SK-N-SH (cell line): Measurements from ENCODE around the gene TMEM72. TPM values are rescaled to one million over a fixed set of nuclear protein-coding genes. Genes with fewer than 3 reads are reported as not detected.

Experiments
- CTCF ChIA-PET: fragments of 300-600, 350-600 bp; formaldehyde crosslinking; extraction: SDS; loops from one replicate; lab custom pipeline; 2021; lab: Yijun Ruan, JAX
- POLR2A ChIA-PET: fragments of 350-600 bp; sonication (Branson Sonifier 250); formaldehyde crosslinking; extraction: SDS; loops from one replicate; lab custom pipeline; 2020; ENCODE audit warnings: antibody characterized with exemption, inconsistent platforms; lab: Yijun Ruan, JAX
- DNase-seq: peaks from one replicate; pipeline ENCODE4 v3.0.0; 2012
- H2AFZ ChIP-seq: fragments of 200-600 bp; sonication (generic); 2 replicates; pipeline ENCODE4 v1.8.1; 2016; ENCODE audit warnings: antibody characterized with exemption, mild to moderate bottlenecking, low read depth
- H3F3A ChIP-seq: fragments of 200-600 bp; sonication (generic); replicated peaks from 2 replicates; pipeline ENCODE3; 2016; ENCODE audit warnings: antibody characterized with exemption, mild to moderate bottlenecking; ENCODE audit not compliant: insufficient read depth
- H3K27ac ChIP-seq, 2 experiments: fragments of 200-500 bp in 1 of 2; fragments of 200-600 bp in 1 of 2; sonication (Bioruptor generic) in 1 of 2; sonication (generic), shearing (Covaris generic) in 1 of 2; 2 replicates each; pipeline versions ENCODE4 v1.5.1 to v1.6.1; 2014 to 2016; ENCODE audit warnings: low read depth in 2 of 2, inconsistent platforms in 1 of 2, low read length in 1 of 2, mild to moderate bottlenecking in 1 of 2, mixed read lengths in 1 of 2
- H3K27me3 ChIP-seq: fragments of 200-600 bp; sonication (generic), shearing (Covaris generic); 2 replicates; pipeline ENCODE4 v1.6.1; 2016; ENCODE audit warnings: mixed run types; ENCODE audit not compliant: insufficient read depth
- H3K36me3 ChIP-seq, 2 experiments: fragments of 200-500 bp in 1 of 2; fragments of 200-600 bp in 1 of 2; sonication (Bioruptor generic) in 1 of 2; sonication (generic) in 1 of 2; replicated peaks in 1 of 2; 2 replicates each; pipeline versions ENCODE3 to v1.5.1; 2014 to 2016; ENCODE audit warnings: low read length in 1 of 2, mild to moderate bottlenecking in 1 of 2; ENCODE audit not compliant: insufficient read depth in 2 of 2, control insufficient read depth in 1 of 2
- H3K4me1 ChIP-seq, 2 experiments: fragments of 200-500 bp in 1 of 2; fragments of 200-600 bp in 1 of 2; sonication (Bioruptor generic) in 1 of 2; sonication (generic), shearing (Covaris generic) in 1 of 2; 2 replicates each; pipeline versions ENCODE4 v1.5.1 to v1.6.1; 2014 to 2016; ENCODE audit warnings: low read depth in 1 of 2, low read length in 1 of 2, mixed run types in 1 of 2; ENCODE audit not compliant: insufficient read depth in 2 of 2, control insufficient read depth in 1 of 2
- H3K4me2 ChIP-seq: fragments of 200-600 bp; sonication (generic), shearing (Covaris generic); 2 replicates; pipeline ENCODE4 v1.6.1; 2017; ENCODE audit warnings: mixed run types
- H3K4me3 ChIP-seq, 2 experiments: fragments of 200-500 bp in 1 of 2; fragments of 200-600 bp in 1 of 2; sonication (Bioruptor generic) in 1 of 2; sonication (generic), shearing (Covaris generic) in 1 of 2; 2 replicates each; pipeline versions ENCODE4 v1.5.1 to v1.8.1; 2014 to 2016; ENCODE audit warnings: low read depth in 2 of 2, inconsistent platforms in 1 of 2, low read length in 1 of 2, mild to moderate bottlenecking in 1 of 2, mixed read lengths in 1 of 2, moderate library complexity in 1 of 2
- H3K79me2 ChIP-seq: fragments of 200-600 bp; sonication (generic); 2 replicates; pipeline ENCODE4 v1.8.1; 2017; ENCODE audit warnings: mild to moderate bottlenecking; ENCODE audit not compliant: insufficient read depth
- H3K9ac ChIP-seq: fragments of 200-600 bp; sonication (generic); 2 replicates; pipeline ENCODE4 v1.6.1; 2017; ENCODE audit warnings: mixed run types
- H3K9me2 ChIP-seq: fragments of 200-600 bp; sonication (generic); 2 replicates; pipeline ENCODE4 v1.6.1; 2017; ENCODE audit warnings: mixed run types
- H3K9me3 ChIP-seq: fragments of 200-600 bp; sonication (generic); 2 replicates; pipeline ENCODE4 v1.6.1; 2017; ENCODE audit warnings: mixed run types, mild to moderate bottlenecking, moderate library complexity
- H4K20me1 ChIP-seq: fragments of 200-600 bp; sonication (generic); 2 replicates; pipeline ENCODE4 v1.6.1; 2017; ENCODE audit warnings: mild to moderate bottlenecking, mixed run types; ENCODE audit not compliant: insufficient read depth
- CHD2 ChIP-seq: fragments of 150-350 bp; IDR thresholded peaks from 2 replicates; pipeline ENCODE4 v1.6.1; 2018; ENCODE audit warnings: low read length; ENCODE audit not compliant: partially characterized antibody
- ELF1 ChIP-seq: IDR thresholded peaks from 2 replicates; pipeline ENCODE4 v1.4.0; 2012
- EZH2phosphoT487 ChIP-seq: fragments of 200-600 bp; sonication (generic); IDR thresholded peaks from 2 replicates; pipeline ENCODE4 v1.6.1; 2017; ENCODE audit warnings: low read depth, mixed run types, mild to moderate bottlenecking, antibody characterized with exemption, moderate library complexity, borderline replicate concordance
- FOXM1 ChIP-seq: IDR thresholded peaks from 2 replicates; pipeline ENCODE4 v1.4.0; 2012; ENCODE audit warnings: low read depth, mild to moderate bottlenecking
- NFIC ChIP-seq: IDR thresholded peaks from 2 replicates; pipeline ENCODE4 v1.4.0; 2012; ENCODE audit warnings: borderline replicate concordance
- NRF1 ChIP-seq: IDR thresholded peaks from 2 replicates; pipeline ENCODE4 v1.6.1; 2012; ENCODE audit warnings: low read depth, mild to moderate bottlenecking, low read length
- POLR2AphosphoS5 ChIP-seq: IDR thresholded peaks from 2 replicates; pipeline ENCODE4 v1.6.1; 2012; ENCODE audit warnings: low read depth, low read length
- RCOR1 ChIP-seq: fragments of 150-350 bp; IDR thresholded peaks from 2 replicates; pipeline ENCODE4 v1.6.1; 2017; ENCODE audit warnings: antibody characterized with exemption, low read length
- RFX5 ChIP-seq: IDR thresholded peaks from 2 replicates; pipeline ENCODE4 v1.6.1; 2012; ENCODE audit warnings: mild to moderate bottlenecking, improper control_type of control experiment, low read length
- SIN3A ChIP-seq: IDR thresholded peaks from 2 replicates; pipeline ENCODE4 v1.6.1; 2012; ENCODE audit warnings: low read depth, mild to moderate bottlenecking, low read length, moderate library complexity, borderline replicate concordance
- TCF12 ChIP-seq: IDR thresholded peaks from 2 replicates; pipeline ENCODE4 v1.4.0; 2012
- TEAD4 ChIP-seq: IDR thresholded peaks from 2 replicates; pipeline ENCODE4 v1.4.0; 2012; ENCODE audit warnings: mild to moderate bottlenecking, borderline replicate concordance; ENCODE audit not compliant: insufficient read depth
- USF1 ChIP-seq: IDR thresholded peaks from 2 replicates; pipeline ENCODE4 v1.4.0; 2012; ENCODE audit warnings: low read depth, borderline replicate concordance
- WGBS: methylation state at CpG from one replicate; pipeline ENCODE4 v1.1.6; 2017; ENCODE audit warnings: low lambda C conversion rate; 5-methylcytosine and 5-hydroxymethylcytosine counted together
- polyA plus RNA-seq, 3 experiments: library from polyadenylated mRNA; depleted of rRNA; stranded (reverse); fragments of >200 nt; gene quantifications; 2 replicates each; pipeline ENCODE4 v1.2.3, GENCODE V29; 2012

TMEM72 gene
- polyA plus RNA-seq, 1 of the 3 experiments (the other 2 are of a cell fraction): not detected

GRCh38 chr10:44927352-44927751 is 16.2 kb downstream of the TMEM72 start:
- ChIA-PET CTCF (interaction anchor here (1.0 kb wide), 1 partner anchor 10 kb away, joined by 3 read pairs; no protein-coding TSS in a partner anchor), POLR2A (no interaction called here)
- H3K79me2 ChIP-seq: no peaks in the 10 kb centered on the region
- H3K9ac ChIP-seq: no peak overlapping the region
- WGBS: 10% methylated on average over 2 of the region's 2 CpGs
- no peak for DNase-seq
- H3K36me3 ChIP-seq: no peaks in the 10 kb centered on the region
- H4K20me1 ChIP-seq: no peaks in the 10 kb centered on the region
- no peak overlapping the region for H3K27ac ChIP-seq
- peaks cover 26% of the 10 kb centered on the region; the same call in 1 of the 2 replicates for H3K27me3 ChIP-seq
- TF ChIP-seq TCF12 (no peak), USF1 (no peak), RFX5 (no peak), POLR2AphosphoS5 (no peak), NRF1 (no peak), EZH2phosphoT487 (no peak), RCOR1 (no peak), NFIC (no peak), CHD2 (no peak), FOXM1 (no peak), ELF1 (no peak), SIN3A (no peak), TEAD4 (no peak)
- no peak overlapping the region for H2AFZ ChIP-seq
- no peaks in the 10 kb centered on the region for H3K9me2 ChIP-seq
- no peaks in the 10 kb centered on the region for H3K4me1 ChIP-seq
- H3F3A ChIP-seq: no peaks in the 10 kb centered on the region
- H3K9me3 ChIP-seq: no peaks in the 10 kb centered on the region
- H3K4me2 ChIP-seq: no peak overlapping the region
- H3K4me3 ChIP-seq: no peak overlapping the region

- DNase-seq: no peak
- CTCF ChIA-PET: interaction anchor here (1.1 to 8.5 kb wide), 2 partner anchors 38 to 49 kb away, joined by 4 to 121 read pairs; partner anchors contain the start of gene DEPP1
- H2AFZ ChIP-seq: no peak overlapping the region
Measured at GRCh38 chr10:44928462-44928861, 17.3 kb downstream of the TMEM72 start.

More at GRCh38 chr10:44928462-44928861, 17.3 kb downstream of the TMEM72 start:
- Histone ChIP-seq H3K79me2 (no peaks in the 10 kb centered on the region), H3F3A (no peaks in the 10 kb centered on the region), H3K9ac (no peak overlapping the region), H3K9me2 (no peaks in the 10 kb centered on the region), H4K20me1 (no peaks in the 10 kb centered on the region), H3K4me3 (no peak overlapping the region), H3K36me3 (no peaks in the 10 kb centered on the region), H3K9me3 (no peaks in the 10 kb centered on the region), H3K27ac (no peak overlapping the region), H3K27me3 (peaks cover 17% of the 10 kb centered on the region; the same call in 1 of the 2 replicates), H3K4me1 (no peaks in the 10 kb centered on the region), H3K4me2 (no peak overlapping the region)
- POLR2A ChIA-PET: no interaction called here
- no peak for TF ChIP-seq FOXM1
- no peak for TF ChIP-seq NRF1
